Neutrophil (primary cell): ENCODE results near the gene PLD3.

Source experiments
- H3K27ac ChIP-seq: fragments of 200-600 bp; sonication (generic); 2 replicates; pipeline ENCODE4 v1.5.1; 2016; ENCODE audit warnings: mild to moderate bottlenecking, moderate library complexity
- H3K27me3 ChIP-seq: fragments of 200-600 bp; sonication (generic); 2 replicates; pipeline ENCODE4 v1.6.0; 2016; ENCODE audit warnings: mild to moderate bottlenecking
- H3K36me3 ChIP-seq: fragments of 200-600 bp; sonication (generic); 2 replicates; pipeline ENCODE4 v1.5.1; 2017
- H3K4me1 ChIP-seq, 2 experiments: fragments of 200-600 bp in 1 of 2; sonication (generic) in 1 of 2; 1 replicate in 1 of 2; 2 replicates in 1 of 2; pipeline versions ENCODE4 v1.5.1 to v1.6.1; 2013 to 2016; ENCODE audit warnings: low read depth in 1 of 2, low read length in 1 of 2, mild to moderate bottlenecking in 1 of 2, moderate library complexity in 1 of 2; ENCODE audit not compliant: control insufficient read depth in 1 of 2, insufficient read depth in 1 of 2
- H3K4me3 ChIP-seq, 2 experiments: fragments of 200-600 bp in 1 of 2; sonication (generic) in 1 of 2; 1 replicate in 1 of 2; 2 replicates in 1 of 2; pipeline ENCODE4 v1.5.1; 2013 to 2016; ENCODE audit warnings: low read depth in 1 of 2, low read length in 1 of 2, mild to moderate bottlenecking in 1 of 2, moderate library complexity in 1 of 2
- H3K9me3 ChIP-seq: fragments of 200-600 bp; sonication (generic); 2 replicates; pipeline ENCODE4 v1.5.1; 2016
- CTCF ChIP-seq: fragments of 200-600 bp; sonication (generic); IDR thresholded peaks from 2 replicates; pipeline ENCODE4 v1.5.1; 2016; ENCODE audit warnings: antibody characterized with exemption

The PLD3 gene

GRCh38 chr19:40379446-40380198, 31.1 kb downstream of the PLD3 start:
- Histone ChIP-seq H3K27me3 (no peaks in the 10 kb centered on the region), H3K27ac (no peak overlapping the region)

GRCh38 chr19:40380199-40381037, 31.9 kb downstream of the PLD3 start:
- Histone ChIP-seq H3K4me3 (no peak overlapping the region), H3K9me3 (no peaks in the 10 kb centered on the region), H3K4me1 (no peaks in the 10 kb centered on the region), H3K27me3 (no peaks in the 10 kb centered on the region), H3K36me3 (peaks cover 27% of the 10 kb centered on the region), H3K27ac (no peak overlapping the region)
- TF ChIP-seq CTCF, result no peak

More at GRCh38 chr19:40379446-40380198, 31.1 kb downstream of the PLD3 start:
- no peak for TF ChIP-seq CTCF
- Histone ChIP-seq H3K9me3 (no peaks in the 10 kb centered on the region), H3K4me1 (no peaks in the 10 kb centered on the region), H3K36me3 (peaks cover 29% of the 10 kb centered on the region), H3K4me3 (no peak overlapping the region)

GRCh38 chr19:40381321-40381720, 32.8 kb downstream of the PLD3 start:
- H3K4me3 ChIP-seq, result no peak overlapping the region
- TF ChIP-seq CTCF, result no peak
- H3K36me3 ChIP-seq, result peaks cover 27% of the 10 kb centered on the region
- no peaks in the 10 kb centered on the region for H3K27me3 ChIP-seq
- no peak overlapping the region for H3K27ac ChIP-seq
- H3K4me1 ChIP-seq, result no peaks in the 10 kb centered on the region
- H3K9me3 ChIP-seq, result no peaks in the 10 kb centered on the region

GRCh38 chr19:40383668-40384248, 35.3 kb downstream of the PLD3 start:
- no peak for TF ChIP-seq CTCF
- Histone ChIP-seq H3K27ac (no peak overlapping the region), H3K4me1 (no peaks in the 10 kb centered on the region), H3K4me3 (no peak overlapping the region), H3K9me3 (no peaks in the 10 kb centered on the region), H3K36me3 (peaks cover 7% of the 10 kb centered on the region), H3K27me3 (no peaks in the 10 kb centered on the region)

- Histone ChIP-seq H3K4me1 (no peaks in the 10 kb centered on the region), H3K27ac (no peak overlapping the region), H3K4me3 (no peak overlapping the region), H3K9me3 (no peaks in the 10 kb centered on the region), H3K27me3 (no peaks in the 10 kb centered on the region), H3K36me3 (no peaks in the 10 kb centered on the region)
- TF ChIP-seq CTCF, result no peak
Observed at GRCh38 chr19:40387155-40387554, 38.7 kb downstream of the PLD3 start.
